OCI-LY1 (cell line): ENCODE results near the gene TTC3.

Source experiments
- H2AFZ ChIP-seq: fragments of 200-600 bp; sonication (generic), shearing (Covaris generic); 2 replicates; pipeline ENCODE4 v1.6.0; 2014; ENCODE audit warnings: antibody characterized with exemption, mild to moderate bottlenecking, low read length
- H3F3A ChIP-seq: fragments of 200-600 bp; sonication (generic), shearing (Covaris generic); 2 replicates; pipeline ENCODE4 v1.6.0; 2014; ENCODE audit warnings: mild to moderate bottlenecking, antibody characterized with exemption, low read length, moderate library complexity; ENCODE audit not compliant: insufficient read depth
- H3K27ac ChIP-seq: fragments of 200-600 bp; sonication (generic); 2 replicates; pipeline ENCODE4 v1.5.1; 2014; ENCODE audit warnings: low read length, mixed run types, mild to moderate bottlenecking, low read depth; ENCODE audit not compliant: poor library complexity, severe bottlenecking
- H3K27me3 ChIP-seq: fragments of 200-600 bp; sonication (generic); 2 replicates; pipeline ENCODE4 v1.6.0; 2014; ENCODE audit warnings: antibody characterized with exemption, mild to moderate bottlenecking, low read length, moderate library complexity; ENCODE audit not compliant: insufficient read depth
- H3K36me3 ChIP-seq: fragments of 200-600 bp; sonication (generic); 2 replicates; pipeline ENCODE4 v1.6.1; 2014; ENCODE audit warnings: mild to moderate bottlenecking, antibody characterized with exemption, low read length, moderate library complexity, mixed read lengths; ENCODE audit not compliant: insufficient read depth
- H3K4me1 ChIP-seq: fragments of 200-600 bp; sonication (generic); 2 replicates; pipeline ENCODE4 v1.5.1; 2014; ENCODE audit warnings: mild to moderate bottlenecking, low read length, moderate library complexity; ENCODE audit not compliant: insufficient read depth, severe bottlenecking
- H3K4me2 ChIP-seq: fragments of 200-600 bp; sonication (generic), shearing (Covaris generic); 2 replicates; pipeline ENCODE4 v1.6.1; 2014; ENCODE audit warnings: low read length
- H3K4me3 ChIP-seq: fragments of 200-600 bp; sonication (generic); 2 replicates; pipeline ENCODE4 v1.5.1; 2014; ENCODE audit warnings: low read length, low read depth, mild to moderate bottlenecking, mixed read lengths; ENCODE audit not compliant: poor library complexity, severe bottlenecking
- H3K79me2 ChIP-seq: fragments of 200-600 bp; shearing (Covaris generic); 2 replicates; pipeline ENCODE4 v1.6.1; 2016; ENCODE audit warnings: mixed run types, low read length, mixed read lengths; ENCODE audit not compliant: insufficient read depth
- H3K9ac ChIP-seq: fragments of 200-600 bp; sonication (generic), shearing (Covaris generic); 2 replicates; pipeline ENCODE4 v1.6.1; 2014; ENCODE audit warnings: mild to moderate bottlenecking, low read length, mixed read lengths
- H3K9me2 ChIP-seq: fragments of 200-600 bp; sonication (generic), shearing (Covaris generic); 2 replicates; pipeline ENCODE4 v1.6.1; 2014; ENCODE audit warnings: low read depth, mild to moderate bottlenecking, low read length, mixed read lengths
- H3K9me3 ChIP-seq: fragments of 200-600 bp; shearing (Covaris generic); 2 replicates; pipeline ENCODE4 v1.6.1; 2014; ENCODE audit warnings: low read length, mixed read lengths
- H4K20me1 ChIP-seq: fragments of 200-600 bp; sonication (generic), shearing (Covaris generic); 2 replicates; pipeline ENCODE4 v1.6.0; 2016; ENCODE audit warnings: mild to moderate bottlenecking, low read length; ENCODE audit not compliant: insufficient read depth
- CTCF ChIP-seq: fragments of 200-600 bp; sonication (generic), shearing (Covaris generic); IDR thresholded peaks from 2 replicates; pipeline ENCODE4 v1.5.1; 2017; ENCODE audit warnings: mild to moderate bottlenecking, antibody characterized with exemption, low read length, moderate library complexity, mixed read lengths
- EZH2 ChIP-seq: fragments of 200-600 bp; sonication (generic), shearing (Covaris generic); IDR thresholded peaks from 2 replicates; pipeline ENCODE4 v1.8.0; 2017; ENCODE audit warnings: borderline replicate concordance, mixed run types, mild to moderate bottlenecking, antibody characterized with exemption, low read length, moderate library complexity, mixed read lengths

The TTC3 gene

GRCh38 chr21:37065561-37066177 is 7.4 kb upstream of the TTC3 start:
- Histone ChIP-seq H3K4me3 (no peak overlapping the region), H3K36me3 (no peaks in the 10 kb centered on the region), H3K9me2 (no peaks in the 10 kb centered on the region), H3K9me3 (no peaks in the 10 kb centered on the region), H3K27me3 (no peaks in the 10 kb centered on the region), H3K9ac (no peak overlapping the region), H4K20me1 (no peaks in the 10 kb centered on the region), H3K79me2 (no peaks in the 10 kb centered on the region), H3K4me2 (no peak overlapping the region), H2AFZ (no peak overlapping the region), H3K27ac (no peak overlapping the region), H3K4me1 (peaks cover 57% of the 10 kb centered on the region), H3F3A (peaks cover 2% of the 10 kb centered on the region; the same call in 1 of the 2 replicates)
- no peak for TF ChIP-seq CTCF

GRCh38 chr21:37071561-37072273 is 1.3 kb upstream of the TTC3 start:
- peak overlapping the region; percentile 93 for H3K4me2 ChIP-seq
- H3K4me3 ChIP-seq = peak overlapping the region; percentile 87
- no peaks in the 10 kb centered on the region for H3K27me3 ChIP-seq
- peaks cover 46% of the 10 kb centered on the region for H3K4me1 ChIP-seq
- H3K27ac ChIP-seq = peak overlapping the region; percentile 75
- TF ChIP-seq CTCF (no peak), EZH2 (no peak)
- no peaks in the 10 kb centered on the region for H4K20me1 ChIP-seq
- no peaks in the 10 kb centered on the region for H3K36me3 ChIP-seq
- 0 out of 2 replicates have a peak, but pooled peaks cover 3% of the 10 kb centered on the region for H3F3A ChIP-seq
- H3K79me2 ChIP-seq = peaks cover 31% of the 10 kb centered on the region
- H3K9ac ChIP-seq = peak overlapping the region; percentile 86
- no peaks in the 10 kb centered on the region for H3K9me3 ChIP-seq
- no peak overlapping the region for H2AFZ ChIP-seq
- no peaks in the 10 kb centered on the region for H3K9me2 ChIP-seq

- Histone ChIP-seq H3K4me1 (peaks cover 50% of the 10 kb centered on the region), H3K9me2 (no peaks in the 10 kb centered on the region), H3K36me3 (no peaks in the 10 kb centered on the region), H3K9me3 (no peaks in the 10 kb centered on the region), H2AFZ (no peak overlapping the region), H3K4me3 (peak overlapping the region; percentile 87), H3K4me2 (peak overlapping the region; percentile 93), H3K27ac (peak overlapping the region; percentile 75), H3K79me2 (peaks cover 38% of the 10 kb centered on the region), H3K27me3 (no peaks in the 10 kb centered on the region), H3K9ac (peak overlapping the region; percentile 86), H3F3A (0 out of 2 replicates have a peak, but pooled peaks cover 3% of the 10 kb centered on the region), H4K20me1 (no peaks in the 10 kb centered on the region)
- TF ChIP-seq EZH2 (no peak), CTCF (no peak)
Observed at GRCh38 chr21:37072274-37072987, 623 bp upstream of the TTC3 start.
